GM21576 (cell line): ENCODE data around the gene DGCR8.

Experiments
- ATAC-seq: cut with Tn5 transposase; IDR thresholded peaks from one replicate; pipeline ENCODE4 v1.9.1; 2021; ENCODE audit warnings: mild to moderate bottlenecking, moderate library complexity; ENCODE audit not compliant: unreplicated experiment

Gene DGCR8

GRCh38 chr22:20108757-20109230, 28.8 kb downstream of the DGCR8 start:
- no peak for ATAC-seq

DNA sequence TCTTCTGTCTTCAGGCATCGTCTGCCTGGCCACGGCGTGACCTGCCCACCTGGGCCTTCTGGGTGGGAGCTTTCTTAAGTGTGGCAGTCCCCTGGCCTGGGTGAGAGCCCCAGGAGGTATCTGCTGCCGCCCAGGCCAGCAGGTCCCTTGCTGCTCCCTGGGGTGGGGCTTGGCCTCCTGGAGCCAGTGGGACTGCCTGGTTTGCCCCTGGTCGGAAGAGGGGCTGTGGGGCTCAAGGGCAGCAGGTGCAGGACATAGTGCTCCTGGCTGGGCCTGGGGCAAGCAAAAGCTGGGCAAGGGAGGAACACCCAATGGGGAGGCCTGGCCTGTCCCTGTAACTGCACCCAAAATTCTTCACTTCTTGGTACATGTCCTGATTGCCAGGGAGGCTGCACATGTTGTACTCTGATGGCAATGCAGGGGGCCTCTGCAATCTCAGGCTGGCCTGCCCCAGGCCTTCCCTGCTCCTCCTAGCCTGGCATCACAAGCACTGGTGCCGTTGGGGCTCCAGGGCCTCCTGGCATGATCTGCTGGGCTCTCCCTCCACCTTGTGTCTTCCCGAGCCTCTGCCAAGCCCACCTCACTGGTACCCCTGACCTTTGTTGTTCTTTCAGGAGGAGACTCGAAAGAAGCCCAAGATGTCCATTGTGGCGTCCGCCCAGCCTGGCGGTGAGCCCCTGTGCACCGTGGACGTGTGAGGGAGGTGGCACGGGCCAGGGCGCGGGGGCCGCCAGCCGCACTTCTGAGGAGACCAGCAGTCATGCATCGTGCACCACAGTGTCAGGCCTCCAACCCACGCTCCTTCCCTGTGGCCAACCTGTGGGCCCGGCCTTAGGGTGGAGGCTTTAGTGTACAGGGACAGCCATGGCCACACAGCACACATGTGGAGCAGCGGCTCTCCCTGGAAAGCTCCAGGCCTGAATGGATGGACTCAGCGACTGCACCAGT, 29.6 kb downstream of the DGCR8 start:
- ATAC-seq, result no peak

- ATAC-seq, result no peak
Measured at GRCh38 chr22:20110359-20110985, 30.4 kb downstream of the DGCR8 start.

DNA sequence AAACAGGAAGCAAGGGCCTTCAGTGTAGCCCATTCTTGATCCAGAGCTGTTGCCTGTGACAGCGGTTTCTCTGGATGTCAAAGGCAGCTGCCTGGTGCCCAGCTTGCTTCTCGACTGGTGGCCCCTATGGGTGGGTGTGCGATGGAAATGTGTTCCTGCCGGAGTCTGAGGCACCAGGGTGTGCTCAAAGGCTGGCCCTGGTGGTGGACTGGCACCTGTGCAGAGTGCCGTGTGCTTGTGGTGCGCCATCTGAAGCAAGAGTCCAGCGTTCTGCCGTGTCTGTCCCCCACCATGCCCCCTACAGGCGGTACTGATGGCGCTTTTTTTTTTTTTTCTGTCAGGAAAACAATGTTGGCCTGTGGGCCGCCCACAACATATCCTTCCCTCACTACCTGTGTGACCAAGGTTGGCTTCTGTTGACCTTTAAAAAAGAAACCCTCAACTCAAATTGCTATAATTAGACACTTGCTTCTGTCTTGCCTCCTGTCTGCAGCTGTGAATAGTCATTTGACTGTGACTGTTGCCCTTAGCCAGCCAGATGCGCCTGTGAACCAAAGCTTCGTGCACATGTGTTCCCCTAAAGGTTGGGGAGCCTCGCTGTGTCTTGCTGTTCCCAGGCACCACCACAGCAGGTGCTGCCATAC, 31.1 kb downstream of the DGCR8 start:
- ATAC-seq, result no peak

DNA sequence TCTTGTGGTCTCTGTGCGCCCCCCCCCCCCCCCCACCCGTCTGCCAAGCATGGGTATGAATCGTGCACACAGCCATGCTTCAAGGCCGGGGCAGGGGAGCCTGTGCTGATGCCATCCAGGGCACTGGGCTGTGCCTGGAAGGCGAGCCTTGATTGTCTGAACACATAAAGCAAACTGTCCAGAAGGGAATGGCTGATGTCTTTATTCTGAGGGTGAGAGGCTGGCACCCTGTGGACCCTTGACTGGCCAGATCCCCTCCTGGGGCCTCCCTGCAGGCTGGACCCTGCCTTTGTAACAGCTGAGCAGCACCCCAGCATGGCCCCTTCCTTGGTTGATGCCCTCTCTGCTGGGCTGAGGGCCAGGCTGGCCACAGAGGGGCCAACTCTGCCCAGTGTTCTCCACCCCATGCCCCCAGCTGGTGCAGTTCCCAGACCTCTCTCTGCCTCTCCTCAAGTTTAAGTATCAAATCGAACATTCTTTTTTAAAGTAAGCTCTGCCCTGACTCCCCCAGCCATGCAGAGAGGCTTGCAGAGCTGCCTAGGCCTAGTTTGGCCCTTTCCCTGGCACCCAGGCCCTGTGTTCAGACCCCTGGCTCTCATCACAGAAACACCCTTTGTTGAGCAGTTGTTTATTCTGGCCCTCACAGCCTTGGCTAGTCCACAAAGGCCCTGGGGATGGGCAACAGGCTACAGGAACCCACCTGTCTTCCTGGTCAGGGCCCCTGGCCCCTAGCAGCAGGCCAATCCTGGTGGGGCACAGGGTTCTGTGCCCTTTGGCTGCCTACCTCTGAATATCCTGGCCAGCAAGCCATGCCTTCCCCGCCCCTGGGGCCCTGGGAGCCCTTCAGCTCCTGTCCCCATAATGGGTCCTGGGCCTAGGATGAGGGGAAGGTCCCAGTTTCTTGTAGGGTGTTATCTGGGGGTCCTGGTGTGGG, 31.9 kb downstream of the DGCR8 start:
- no peak for ATAC-seq

DNA sequence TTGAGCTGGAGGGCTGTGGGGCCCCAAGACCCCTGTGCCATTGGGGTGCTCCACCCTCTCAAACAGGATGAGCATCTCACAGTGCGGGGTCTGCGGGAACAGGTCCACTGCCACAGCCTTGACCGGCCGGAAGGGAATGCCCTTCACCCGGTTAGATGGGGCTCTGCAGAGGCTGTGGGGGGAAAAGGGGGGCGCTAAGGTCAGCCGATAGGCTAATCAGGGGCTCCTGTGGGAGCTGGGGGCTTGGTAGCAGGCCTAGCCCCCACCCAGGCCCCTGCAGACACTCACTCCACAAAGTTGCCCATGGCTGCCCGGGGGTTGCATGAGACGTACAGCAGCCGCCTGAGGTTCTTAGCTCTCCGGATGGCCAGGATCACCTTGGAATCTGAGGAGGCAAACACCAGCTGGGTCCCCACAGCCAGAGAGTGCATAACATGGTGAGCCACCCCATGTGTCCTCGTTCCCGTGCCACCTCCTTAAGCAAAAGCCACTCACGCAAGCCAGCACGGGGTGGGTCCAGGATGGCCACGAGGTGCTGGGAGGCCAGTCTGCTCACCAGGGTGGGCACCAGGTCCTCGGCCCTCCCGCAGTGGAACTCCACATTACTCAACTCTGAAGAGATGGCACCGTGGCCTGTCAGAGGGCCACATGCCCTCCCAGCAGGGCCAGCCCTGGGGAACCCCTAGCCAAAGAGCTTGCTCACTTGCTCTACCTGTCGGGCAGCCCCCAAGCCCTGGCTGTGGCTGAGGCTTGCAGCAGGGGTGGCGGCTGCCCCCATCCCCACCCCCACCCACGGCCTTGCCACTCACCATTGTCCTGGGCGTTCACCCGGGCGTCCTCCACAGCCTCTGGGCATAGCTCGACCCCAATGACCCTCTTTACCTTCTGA, 32.8 kb downstream of the DGCR8 start:
- ATAC-seq, result no peak

GRCh38 chr22:20113551-20114310, 33.7 kb downstream of the DGCR8 start:
- ATAC-seq, result no peak

- ATAC-seq, result no peak
Measured at GRCh38 chr22:20114506-20115475, 34.8 kb downstream of the DGCR8 start.

GRCh38 chr22:20115691-20116375, 35.8 kb downstream of the DGCR8 start, which contains the start of gene RANBP1:
TSS of gene RANBP1 (plus strand) at chr22:20116104. CDS start at chr22:20116185, 81 bp downstream.
- ATAC-seq, result no peak

- no peak for ATAC-seq
Measured at GRCh38 chr22:20116376-20116950, 36.4 kb downstream of the DGCR8 start.

DNA sequence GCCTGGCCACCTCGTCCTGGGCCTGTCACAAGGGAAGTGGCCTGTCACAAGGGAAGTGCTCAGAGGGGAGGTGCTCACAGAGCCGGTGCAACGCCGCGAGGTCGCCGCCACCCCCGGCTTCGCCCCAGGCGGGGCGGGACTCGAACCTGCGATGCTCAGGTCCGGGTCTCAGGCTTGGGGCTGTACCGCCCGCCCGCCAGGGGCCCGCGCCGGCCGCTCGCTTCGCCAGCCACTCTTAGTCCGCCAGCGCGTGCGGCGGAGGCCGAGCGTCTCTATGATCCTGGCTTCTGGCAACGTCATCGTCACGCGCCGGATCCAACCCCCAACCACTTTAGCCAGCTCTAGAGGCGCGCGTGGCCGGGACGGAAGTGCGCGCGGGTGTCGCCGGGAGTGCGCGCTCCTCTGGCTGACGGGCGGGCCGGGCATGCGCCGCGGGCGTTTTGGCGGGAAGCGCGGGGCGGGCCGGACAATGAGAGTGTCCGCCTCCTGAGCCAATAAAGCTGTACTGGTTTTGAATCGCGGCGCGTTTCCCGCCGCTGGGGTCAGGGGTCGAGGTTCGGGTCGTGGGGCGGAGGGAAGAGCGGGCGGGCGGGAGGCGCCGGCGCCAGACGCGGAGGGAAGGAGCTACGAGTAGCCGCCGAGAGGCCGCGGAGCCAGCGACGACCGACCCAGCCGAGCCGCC, 37.1 kb downstream of the DGCR8 start, which contains the start of gene TRMT2A:
TSS of gene TRMT2A (minus strand) at position 276 of the 682 bp plus-strand sequence. CDS start 320 bp downstream, outside the sequence.
- ATAC-seq, result peak; percentile 71

DNA sequence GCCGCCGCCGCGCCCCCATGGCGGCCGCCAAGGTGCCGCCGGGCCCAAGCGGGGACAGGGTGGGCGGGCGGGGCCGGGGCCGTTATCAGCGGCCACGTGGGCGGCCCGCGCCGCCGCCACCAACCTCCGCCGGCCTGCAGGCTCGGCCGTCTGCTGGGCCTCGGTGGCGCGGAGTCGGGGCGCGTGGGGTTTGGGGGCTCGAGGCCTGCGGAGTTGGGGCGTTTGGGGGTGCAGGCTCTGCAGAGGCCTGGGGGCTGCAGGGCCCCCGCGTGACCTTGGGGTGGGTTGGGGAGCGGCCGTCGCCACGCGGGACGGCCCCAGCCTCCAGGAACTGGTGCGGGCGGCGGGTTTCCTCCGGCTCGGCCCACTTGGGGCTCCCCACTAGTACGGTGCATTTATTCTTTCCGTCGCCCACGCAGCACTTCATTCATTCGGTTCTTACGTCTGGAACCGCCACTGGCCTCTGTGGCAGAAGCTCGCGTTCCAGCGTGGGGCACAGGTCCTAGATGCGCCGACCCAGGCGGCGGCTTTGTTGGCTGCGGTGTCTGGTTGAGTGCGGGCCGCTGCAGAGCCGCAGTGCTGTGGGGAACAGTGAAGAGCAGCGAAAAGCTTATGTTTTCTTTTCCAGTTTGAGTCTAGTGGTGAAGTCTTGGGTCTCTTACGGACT, 37.7 kb downstream of the DGCR8 start:
- peak; percentile 17 for ATAC-seq

DNA sequence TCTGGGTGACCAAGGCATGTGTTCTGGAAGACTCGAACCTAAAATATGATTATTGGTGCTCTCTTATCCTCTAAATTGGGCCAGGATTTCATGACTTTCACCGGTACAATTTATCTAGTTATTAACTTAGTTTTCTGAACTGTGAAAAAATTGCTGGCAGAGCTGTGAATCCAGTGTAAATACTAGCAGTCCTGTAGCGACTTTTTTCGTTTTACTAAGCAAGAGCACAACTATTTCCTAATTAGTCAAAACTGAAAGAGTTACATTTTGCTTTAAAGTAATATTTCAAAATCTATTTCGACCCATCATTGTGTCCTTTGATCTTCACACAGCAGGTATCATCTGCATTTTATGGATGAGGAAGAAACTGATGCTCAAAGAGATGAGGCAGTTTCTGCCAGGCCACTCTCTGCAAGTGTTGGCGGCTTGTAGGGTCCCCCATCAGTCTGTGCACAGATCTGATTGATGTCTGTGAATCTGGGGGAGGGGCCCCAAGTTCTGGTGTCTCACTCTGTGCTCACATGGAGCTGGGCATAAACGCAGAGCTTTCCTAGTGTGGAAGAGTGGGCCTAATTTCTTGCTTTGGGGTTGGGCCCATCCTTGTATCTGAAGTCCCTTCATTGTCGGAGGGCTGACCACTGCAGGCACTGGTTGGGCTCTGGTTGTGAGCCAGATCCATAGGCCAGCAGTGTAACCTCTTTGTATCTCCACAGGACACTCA, 38.4 kb downstream of the DGCR8 start:
- no peak for ATAC-seq

DNA sequence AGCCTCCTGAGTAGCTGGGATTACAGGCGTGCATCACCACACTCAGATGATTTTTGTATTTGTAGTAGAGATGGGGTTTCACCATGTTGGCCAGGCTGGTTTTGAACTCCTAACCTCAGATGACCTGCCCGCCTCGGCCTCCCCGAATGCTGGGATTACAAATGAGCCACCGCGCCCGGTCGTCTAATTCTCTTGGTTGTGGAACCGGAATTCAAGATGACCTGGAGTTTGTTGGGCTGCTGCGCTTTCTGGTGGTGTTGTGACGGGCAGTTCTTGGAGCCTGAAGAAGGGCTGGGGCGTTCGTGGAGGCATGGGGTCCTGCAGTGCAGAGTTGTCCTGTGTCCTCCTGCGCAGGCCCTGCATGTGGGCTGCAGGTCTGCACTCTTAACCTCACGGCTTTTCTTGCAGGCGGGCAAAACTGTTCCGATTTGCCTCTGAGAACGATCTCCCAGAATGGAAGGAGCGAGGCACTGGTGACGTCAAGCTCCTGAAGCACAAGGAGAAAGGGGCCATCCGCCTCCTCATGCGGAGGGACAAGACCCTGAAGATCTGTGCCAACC, 41.9 kb downstream of the DGCR8 start:
- ATAC-seq, result no peak
